H1 (cell line): ENCODE results near the gene SLC26A1. TPM values are rescaled to one million over a fixed set of nuclear protein-coding genes. Genes with fewer than 3 reads are reported as not detected.

Source experiments
- CTCF ChIA-PET: fragments of 300-600 bp; sonication (Branson Sonifier 250); formaldehyde crosslinking; loops from one replicate; lab custom pipeline; 2021; ENCODE audit not compliant: partially characterized antibody; lab: Charles Lee
- POLR2A ChIA-PET: fragments of 300-600 bp; sonication (Branson Sonifier 250); formaldehyde crosslinking; loops from one replicate; lab custom pipeline; 2021; ENCODE audit warnings: inconsistent platforms; ENCODE audit not compliant: partially characterized antibody; lab: Charles Lee
- DNase-seq, 2 experiments: peaks; one replicate each; pipeline versions ENCODE4 v3.0.0 to v3.0.0-alpha.2; 2010 to 2022; ENCODE audit warnings: low spot score in 2 of 2, low read depth in 1 of 2, mixed read lengths in 1 of 2
- FAIRE-seq: peaks from 2 replicates; lab custom pipeline; 2011; peaks lifted over from hg19 to GRCh38; lab: Jason Lieb, UNC
- H2AFZ ChIP-seq: 2 replicates; pipeline ENCODE4 v1.8.1; 2012; ENCODE audit warnings: low read length, inconsistent platforms
- H2AK5ac ChIP-seq: 2 replicates; pipeline ENCODE4 v1.6.1; 2013; ENCODE audit warnings: low read depth, low read length
- H2BK120ac ChIP-seq: replicated peaks from 2 replicates; pipeline ENCODE3; 2013; ENCODE audit warnings: low read depth, low read length, inconsistent platforms
- H2BK12ac ChIP-seq: 2 replicates; pipeline ENCODE4 v1.6.1; 2013; ENCODE audit warnings: low read depth, low read length
- H2BK15ac ChIP-seq: 2 replicates; pipeline ENCODE4 v1.6.1; 2013; ENCODE audit warnings: low read length
- H2BK20ac ChIP-seq: 2 replicates; pipeline ENCODE4 v1.6.1; 2013; ENCODE audit warnings: low read length
- H2BK5ac ChIP-seq: 2 replicates; pipeline ENCODE4 v1.6.1; 2013; ENCODE audit warnings: low read depth, low read length
- H3K14ac ChIP-seq: 2 replicates; pipeline ENCODE4 v1.6.1; 2013; ENCODE audit warnings: inconsistent platforms; ENCODE audit not compliant: insufficient read length
- H3K18ac ChIP-seq: 2 replicates; pipeline ENCODE4 v1.6.1; 2013; ENCODE audit warnings: low read length; ENCODE audit errors: extremely low read depth
- H3K23ac ChIP-seq: 2 replicates; pipeline ENCODE4 v1.6.1; 2013; ENCODE audit warnings: inconsistent platforms; ENCODE audit not compliant: insufficient read length
- H3K23me2 ChIP-seq: 2 replicates; pipeline ENCODE4 v1.6.1; 2013; ENCODE audit warnings: low read depth, low read length
- H3K27ac ChIP-seq: 2 replicates; pipeline ENCODE4 v1.6.1; 2011; ENCODE audit warnings: low read depth, low read length, inconsistent platforms
- H3K27me3 ChIP-seq, 4 experiments: replicated peaks in 1 of 4; 1 replicate in 1 of 4; 2 replicates in 3 of 4; pipeline versions ENCODE4 v1.6.1 to v1.8.1; 2011 to 2013; ENCODE audit warnings: low read length in 3 of 4, mild to moderate bottlenecking in 3 of 4, inconsistent platforms in 2 of 4, mixed read lengths in 2 of 4, moderate library complexity in 1 of 4; ENCODE audit not compliant: control insufficient read depth in 3 of 4, insufficient read depth in 3 of 4; ENCODE audit errors: extremely low read depth in 1 of 4
- H3K36me3 ChIP-seq, 4 experiments: 2 replicates each; pipeline versions ENCODE4 v1.6.1 to v1.8.1; 2011 to 2013; ENCODE audit warnings: mild to moderate bottlenecking in 4 of 4, low read length in 3 of 4, moderate library complexity in 2 of 4, control low read depth in 1 of 4, inconsistent platforms in 1 of 4; ENCODE audit not compliant: insufficient read depth in 4 of 4, control insufficient read depth in 2 of 4
- H3K4ac ChIP-seq: replicated peaks from 2 replicates; pipeline ENCODE3; 2013; ENCODE audit warnings: low read length, low read depth, mixed read lengths, inconsistent platforms; ENCODE audit not compliant: insufficient read length
- H3K4me1 ChIP-seq, 4 experiments: replicated peaks in 1 of 4; 1 replicate in 1 of 4; 2 replicates in 3 of 4; pipeline versions ENCODE4 v1.6.1 to v1.8.1; 2011 to 2013; ENCODE audit warnings: low read length in 3 of 4, inconsistent platforms in 2 of 4, mixed read lengths in 1 of 4; ENCODE audit not compliant: insufficient read depth in 4 of 4, control insufficient read depth in 3 of 4
- H3K4me2 ChIP-seq, 2 experiments: 2 replicates each; pipeline versions ENCODE4 v1.6.1 to v1.8.1; 2011 to 2013; ENCODE audit warnings: low read depth in 2 of 2, low read length in 2 of 2, control low read depth in 1 of 2, inconsistent platforms in 1 of 2, mild to moderate bottlenecking in 1 of 2; ENCODE audit not compliant: insufficient read depth in 1 of 2
- H3K4me3 ChIP-seq, 4 experiments: fragments of 200-600, 300-600 bp in 1 of 4; sonication (generic), shearing (Covaris generic), sonication (Bioruptor Twin) in 1 of 4; 2 replicates each; pipeline versions ENCODE4 v1.5.1 to v1.8.1; 2011 to 2016; ENCODE audit warnings: low read length in 4 of 4, low read depth in 3 of 4, control low read depth in 2 of 4, inconsistent platforms in 2 of 4, mild to moderate bottlenecking in 2 of 4, mixed read lengths in 1 of 4, moderate library complexity in 1 of 4; ENCODE audit not compliant: insufficient read depth in 2 of 4; ENCODE audit errors: extremely low read depth in 1 of 4
- H3K56ac ChIP-seq: replicated peaks from 2 replicates; pipeline ENCODE3; 2013; ENCODE audit warnings: low read depth, mild to moderate bottlenecking, mixed read lengths, low read length, inconsistent platforms; ENCODE audit not compliant: insufficient read length
- H3K79me1 ChIP-seq: 2 replicates; pipeline ENCODE4 v1.6.1; 2013; ENCODE audit warnings: low read depth, low read length, control low read depth
- H3K79me2 ChIP-seq, 2 experiments: 2 replicates each; pipeline versions ENCODE4 v1.6.1 to v1.8.1; 2012 to 2013; ENCODE audit warnings: low read length in 2 of 2, mild to moderate bottlenecking in 2 of 2, inconsistent platforms in 1 of 2; ENCODE audit not compliant: insufficient read depth in 2 of 2, control insufficient read depth in 1 of 2
- H3K9ac ChIP-seq, 4 experiments: replicated peaks in 1 of 4; 1 replicate in 1 of 4; 2 replicates in 3 of 4; pipeline versions ENCODE4 v1.6.1 to v1.8.1; 2011 to 2013; ENCODE audit warnings: low read depth in 3 of 4, low read length in 3 of 4, control low read depth in 2 of 4, mild to moderate bottlenecking in 2 of 4, moderate library complexity in 2 of 4, inconsistent platforms in 1 of 4; ENCODE audit errors: extremely low read depth in 1 of 4
- H3K9me3 ChIP-seq, 2 experiments: 2 replicates each; pipeline versions ENCODE4 v1.6.1 to v1.8.1; 2012 to 2013; ENCODE audit warnings: mild to moderate bottlenecking in 2 of 2, moderate library complexity in 2 of 2, control low read depth in 1 of 2, inconsistent platforms in 1 of 2, low read depth in 1 of 2, low read length in 1 of 2, mixed read lengths in 1 of 2; ENCODE audit not compliant: insufficient read depth in 2 of 2
- H4K20me1 ChIP-seq, 2 experiments: replicated peaks in 1 of 2; 2 replicates each; pipeline versions ENCODE3 to v1.8.1; 2011 to 2013; ENCODE audit warnings: inconsistent platforms in 2 of 2, low read length in 2 of 2, mild to moderate bottlenecking in 1 of 2; ENCODE audit not compliant: insufficient read depth in 2 of 2, control insufficient read depth in 1 of 2
- H4K5ac ChIP-seq: 2 replicates; pipeline ENCODE4 v1.6.1; 2013; ENCODE audit warnings: low read length, low read depth, mixed read lengths, inconsistent platforms; ENCODE audit not compliant: insufficient read length
- H4K8ac ChIP-seq: 2 replicates; pipeline ENCODE4 v1.8.0; 2013; ENCODE audit warnings: mild to moderate bottlenecking, moderate library complexity, low read length, inconsistent platforms; ENCODE audit not compliant: insufficient read depth; ENCODE audit errors: extremely low read depth
- H4K91ac ChIP-seq: replicated peaks from 2 replicates; pipeline ENCODE3; 2013; ENCODE audit warnings: low read length, mixed read lengths, inconsistent platforms; ENCODE audit not compliant: insufficient read length
- CBX8 ChIP-seq: fragments of 300-800, 300-1000 bp; sonication (generic); IDR thresholded peaks from 2 replicates; pipeline ENCODE4 v1.7.1; 2016; ENCODE audit warnings: low read depth, low read length, borderline replicate concordance
- CTCF ChIP-seq, 3 experiments: IDR thresholded peaks; 1 replicate in 2 of 3; 2 replicates in 1 of 3; pipeline versions ENCODE4 v1.5.1 to v1.6.1; 2011; ENCODE audit warnings: low read length in 3 of 3, mild to moderate bottlenecking in 3 of 3, inconsistent platforms in 2 of 3, low read depth in 1 of 3, moderate library complexity in 1 of 3; ENCODE audit not compliant: insufficient read depth in 1 of 3; ENCODE audit errors: control extremely low read depth in 1 of 3
- WGBS, 2 experiments: shearing (Covaris generic) in 1 of 2; methylation state at CpG; one replicate each; pipeline versions ENCODE4 v1.1.6 to v1.1.7; 2013 to 2015; ENCODE audit warnings: low lambda C conversion rate in 2 of 2, mixed read lengths in 2 of 2, inconsistent platforms in 1 of 2, low coverage in 1 of 2, missing lambda C conversion rate in 1 of 2; ENCODE audit not compliant: insufficient replicate concordance in 2 of 2, insufficient coverage in 1 of 2, insufficient read length in 1 of 2; ENCODE audit errors: extremely low coverage in 1 of 2, missing lambda C conversion rate in 1 of 2; 5-methylcytosine and 5-hydroxymethylcytosine counted together
- polyA plus RNA-seq, 7 experiments: library from polyadenylated mRNA; depleted of rRNA in 3 of 7; stranded (reverse) in 5 of 7; unstranded in 2 of 7; fragments of >200 nt in 5 of 7; fragments of 200-250 nt in 2 of 7; gene quantifications; 1 replicate in 5 of 7; 2 replicates in 1 of 7; 4 replicates in 1 of 7; pipeline versions ENCODE4 v1.2.1 to v1.2.3, GENCODE V29; 2011 to 2013; ENCODE audit warnings: missing spikeins in 2 of 7, mixed read lengths in 2 of 7
- total RNA-seq: library from RNA; stranded (reverse); fragmentation: NEBNext Ultra II Directional; extraction: Animal tissue kit (Norgen Biotek cat#: 25700); gene quantifications from 2 replicates; pipeline ENCODE4 v1.2.1, GENCODE V29; 2021

SLC26A1 gene
- total and polyA plus RNA-seq, 2 of the 8 experiments (the other 6 are each of a cell fraction or from before 2014, with no cell fraction given) = 0.11 TPM; not detected in 1

GRCh38 chr4:956531-957230 lies 36.5 kb downstream of the SLC26A1 start:
- no peak overlapping the region for H2BK5ac ChIP-seq
- no peak overlapping the region for H4K5ac ChIP-seq
- H4K8ac ChIP-seq = no peak overlapping the region
- no peak overlapping the region for H3K9ac ChIP-seq
- no peaks in the 10 kb centered on the region for H3K79me2 ChIP-seq
- no peak overlapping the region for H3K14ac ChIP-seq
- H2AFZ ChIP-seq = no peak overlapping the region
- FAIRE-seq (no peak), DNase-seq (no peak)
- no peak overlapping the region for H3K4ac ChIP-seq
- no peak overlapping the region for H2BK120ac ChIP-seq
- TF ChIP-seq CBX8 = no peak
- no peak for TF ChIP-seq CTCF (IDR thresholded peaks at IDR 0.05; ENCODE audit: control extremely low read depth in 1 of 3, insufficient read depth in 1 of 3, low read depth in 1 of 3, low read length in 3 of 3)
- no peak overlapping the region for H3K4me3 ChIP-seq
- no peak overlapping the region for H3K56ac ChIP-seq
- H3K4me1 ChIP-seq = no peaks in the 10 kb centered on the region
- H3K27ac ChIP-seq = no peak overlapping the region
- no peak overlapping the region for H3K23ac ChIP-seq
- H3K79me1 ChIP-seq = no peaks in the 10 kb centered on the region
- H2BK20ac ChIP-seq = no peak overlapping the region
- no peaks in the 10 kb centered on the region for H3K23me2 ChIP-seq
- H2BK12ac ChIP-seq = no peak overlapping the region
- H3K18ac ChIP-seq = no peak overlapping the region
- H3K9me3 ChIP-seq = no peaks in the 10 kb centered on the region
- no peak overlapping the region for H3K4me2 ChIP-seq
- H3K36me3 ChIP-seq = no peaks in the 10 kb centered on the region
- H2BK15ac ChIP-seq = no peak overlapping the region
- ChIA-PET CTCF (no interaction called here), POLR2A (no interaction called here)
- H4K20me1 ChIP-seq = peaks cover 0 to 3% of the 10 kb centered on the region in 2 experiments
- no peaks in the 10 kb centered on the region for H3K27me3 ChIP-seq
- no peak overlapping the region for H2AK5ac ChIP-seq
- WGBS, 2 experiments = 77% methylated on average over 12 of the region's 14 CpGs; no CpG with 5 or more reads in 1 of the 2 experiments
- H4K91ac ChIP-seq = no peak overlapping the region
